B cell (primary cell): ENCODE measurements around the gene URAD. TPM values are rescaled to one million over a fixed set of nuclear protein-coding genes. Genes with fewer than 3 reads are reported as not detected.

Source experiments
- ATAC-seq: fragments of 200-7000 bp; cut with Tn5 transposase; one replicate; pipeline ENCODE4 v1.10.0; 2021; ENCODE audit warnings: low read depth, mild to moderate bottlenecking, moderate number of reproducible peaks, moderate library complexity
- CTCF ChIA-PET: fragments of 350-600 bp; sonication (Branson Sonifier 250); formaldehyde crosslinking; loops from one replicate; lab custom pipeline; 2021; ENCODE audit warnings: antibody characterized with exemption, inconsistent platforms; lab: Charles Lee
- POLR2A ChIA-PET: fragments of 350-600 bp; sonication (Branson Sonifier 250); formaldehyde crosslinking; loops from one replicate; lab custom pipeline; 2021; ENCODE audit warnings: antibody characterized with exemption; lab: Charles Lee
- DNase-seq: peaks from one replicate; pipeline ENCODE4 v3.0.0; 2013
- H2AFZ ChIP-seq: 2 replicates; pipeline ENCODE4 v1.6.1; 2012; ENCODE audit warnings: mild to moderate bottlenecking, low read depth, low read length; ENCODE audit not compliant: insufficient read depth, poor library complexity, severe bottlenecking
- H3K27ac ChIP-seq, 2 donors: 1 replicate in 1 of 2; 2 replicates in 1 of 2; pipeline ENCODE4 v1.5.1; 2012 to 2013; ENCODE audit warnings: low read length in 2 of 2, mild to moderate bottlenecking in 2 of 2, moderate library complexity in 1 of 2
- H3K27me3 ChIP-seq, 4 experiments: fragments of 200-600 bp in 1 of 4; sonication (generic) in 1 of 4; replicated peaks in 1 of 4; 1 replicate in 2 of 4; 2 replicates in 2 of 4; pipeline versions ENCODE4 v1.6.1 to v1.7.0; 2013 to 2016; ENCODE audit warnings: low read length in 3 of 4, mild to moderate bottlenecking in 2 of 4, mixed read lengths in 1 of 4, moderate library complexity in 1 of 4; ENCODE audit not compliant: insufficient read depth in 4 of 4, control insufficient read depth in 3 of 4; ENCODE audit errors: control extremely low read depth in 1 of 4
- H3K36me3 ChIP-seq, 2 experiments: replicated peaks in 1 of 2; 1 replicate in 1 of 2; 2 replicates in 1 of 2; pipeline versions ENCODE4 v1.6.1 to v1.7.1; 2013; ENCODE audit warnings: low read length in 1 of 2; ENCODE audit not compliant: insufficient read depth in 2 of 2, control insufficient read depth in 1 of 2; ENCODE audit errors: control extremely low read depth in 1 of 2, extremely low read depth in 1 of 2
- H3K4me1 ChIP-seq, 2 donors: fragments of 200-600 bp in 1 of 2; sonication (generic) in 1 of 2; 1 replicate in 1 of 2; 2 replicates in 1 of 2; pipeline versions ENCODE4 v1.5.1 to v1.6.1; 2013 to 2017; ENCODE audit warnings: low read length in 2 of 2; ENCODE audit not compliant: control insufficient read depth in 2 of 2, insufficient read depth in 2 of 2
- H3K4me2 ChIP-seq: replicated peaks from 2 replicates; pipeline ENCODE3; 2012; ENCODE audit warnings: mild to moderate bottlenecking, low read depth, low read length; ENCODE audit not compliant: poor library complexity, severe bottlenecking
- H3K4me3 ChIP-seq, 5 experiments: fragments of 200-600 bp in 1 of 5; sonication (generic) in 1 of 5; 1 replicate in 3 of 5; 2 replicates in 2 of 5; pipeline versions ENCODE4 v1.5.1 to v1.7.0; 2011 to 2016; ENCODE audit warnings: low read length in 4 of 5, mild to moderate bottlenecking in 4 of 5, low read depth in 2 of 5, control low read depth in 1 of 5, moderate library complexity in 1 of 5; ENCODE audit not compliant: insufficient read depth in 1 of 5; ENCODE audit errors: control extremely low read depth in 1 of 5, extremely low read depth in 1 of 5
- H3K79me2 ChIP-seq: fragments of 200-600 bp; sonication (generic); one replicate; pipeline ENCODE4 v1.6.0; 2016; ENCODE audit warnings: low read length; ENCODE audit not compliant: control insufficient read depth, insufficient read depth
- H3K9ac ChIP-seq: fragments of 200-600 bp; sonication (generic); 2 replicates; pipeline ENCODE4 v1.6.1; 2017; ENCODE audit warnings: mild to moderate bottlenecking, low read length, moderate library complexity
- H3K9me3 ChIP-seq, 3 donors: one replicate each; pipeline versions ENCODE4 v1.6.1 to v1.7.1; 2013; ENCODE audit warnings: low read length in 2 of 3; ENCODE audit not compliant: control insufficient read depth in 2 of 3, insufficient read depth in 1 of 3; ENCODE audit errors: control extremely low read depth in 1 of 3
- H4K20me1 ChIP-seq: 2 replicates; pipeline ENCODE4 v1.6.0; 2012; ENCODE audit warnings: mild to moderate bottlenecking, low read length; ENCODE audit not compliant: insufficient read depth, control insufficient read depth, poor library complexity, severe bottlenecking
- H3K27ac Mint-ChIP-seq: one replicate; pipeline ENCODE4 v1.8.0; 2021; ENCODE audit warnings: mixed read lengths
- H3K27me3 Mint-ChIP-seq: one replicate; pipeline ENCODE4 v1.8.0; 2021; ENCODE audit warnings: mixed read lengths
- H3K4me1 Mint-ChIP-seq: one replicate; pipeline ENCODE4 v1.8.0; 2021; ENCODE audit warnings: mixed read lengths
- H3K4me3 Mint-ChIP-seq: one replicate; pipeline ENCODE4 v1.8.0; 2021; ENCODE audit warnings: mixed read lengths
- H3K9me3 Mint-ChIP-seq: one replicate; pipeline ENCODE4 v1.8.0; 2022; ENCODE audit warnings: mixed read lengths; ENCODE audit not compliant: insufficient read depth
- CTCF ChIP-seq: fragments of 200-600 bp; IDR thresholded peaks from one replicate; pipeline ENCODE4 v1.8.0; 2022; ENCODE audit warnings: antibody characterized with exemption, mild to moderate bottlenecking
- EZH2 ChIP-seq: IDR thresholded peaks from 2 replicates; pipeline ENCODE4 v1.6.1; 2012; ENCODE audit warnings: borderline replicate concordance, low read depth, mild to moderate bottlenecking, moderate library complexity, low read length; ENCODE audit not compliant: insufficient read depth, poor library complexity, severe bottlenecking
- whole genome bisulfite sequencing: methylation state at CpG from one replicate; pipeline ENCODE4 v1.1.5; 2013; ENCODE audit warnings: missing lambda C conversion rate; ENCODE audit not compliant: insufficient coverage; 5-methylcytosine and 5-hydroxymethylcytosine counted together
- intact Hi-C: fragments of 100-400 bp; cut with micrococcal nuclease; formaldehyde crosslinking; loops from one replicate; pipeline ENCODE4 v1.10.0; 2022
- polyA plus RNA-seq: library from polyadenylated mRNA; depleted of rRNA; stranded (reverse); fragments of >200 nt; gene quantifications from 2 replicates; pipeline ENCODE4 v1.2.3, GENCODE V29; 2012
- total RNA-seq, 2 donors: library from RNA; stranded (reverse); fragments of 120-200 nt in 1 of 2; gene quantifications; 1 replicate in 1 of 2; 2 replicates in 1 of 2; pipeline versions ENCODE4 v1.2.3 to v1.2.4, GENCODE V29; 2013 to 2022

Gene URAD
- total and polyA plus RNA-seq, 2 donors (not counting 1 experiment from before 2014, with no cell fraction given), result not detected

GRCh38 chr13:27971236-27971645, 17.3 kb downstream of the URAD start:
- peaks cover 50 to 61% of the 10 kb centered on the region in 2 donors for H3K4me1 ChIP-seq
- intact Hi-C loops, result no loop called here
- peaks cover 0 to 54% (median 0%) of the 10 kb centered on the region in 3 donors for H3K9me3 ChIP-seq
- H3K4me2 ChIP-seq, result no peak overlapping the region
- ChIA-PET CTCF (interaction anchor here (1.2 kb wide), 1 partner anchor 9 kb away, joined by 3 read pairs; no protein-coding TSS in a partner anchor), POLR2A (no interaction called here)
- no peak for TF ChIP-seq CTCF
- no peak for TF ChIP-seq EZH2
- H3K9me3 Mint-ChIP-seq, result no peaks in the 10 kb centered on the region
- H3K79me2 ChIP-seq, result no peaks in the 10 kb centered on the region
- WGBS, result 40% methylated on average over 12 of the region's 13 CpGs
- no peaks in the 10 kb centered on the region for H3K36me3 ChIP-seq
- H3K4me3 Mint-ChIP-seq, result no peak overlapping the region
- no peak overlapping the region for H2AFZ ChIP-seq
- H3K27me3 Mint-ChIP-seq, result peaks cover 75% of the 10 kb centered on the region
- no peak for DNase-seq
- H3K27me3 ChIP-seq, result peaks cover 0 to 91% (median 66%) of the 10 kb centered on the region in 4 experiments
- no peak overlapping the region for H3K9ac ChIP-seq
- no peak overlapping the region for H3K27ac Mint-ChIP-seq
- no peak for ATAC-seq
- H4K20me1 ChIP-seq, result no peaks in the 10 kb centered on the region
- no peak overlapping the region for H3K4me3 ChIP-seq
- peaks cover 42% of the 10 kb centered on the region for H3K4me1 Mint-ChIP-seq
- no peak overlapping the region for H3K27ac ChIP-seq

GRCh38 chr13:27970382-27971235, 17.9 kb downstream of the URAD start:
- Histone ChIP-seq H3K9ac (no peak overlapping the region), H2AFZ (no peak overlapping the region), H3K4me1 (peaks cover 48 to 61% of the 10 kb centered on the region in 2 donors), H3K79me2 (no peaks in the 10 kb centered on the region), H3K4me2 (peak overlapping the region; percentile 22), H3K27me3 (peaks cover 0 to 91% (median 69%) of the 10 kb centered on the region in 4 experiments), H3K9me3 (peaks cover 0 to 55% (median 0%) of the 10 kb centered on the region in 3 donors), H3K27ac (no peak overlapping the region), H3K4me3 (no peak overlapping the region), H4K20me1 (no peaks in the 10 kb centered on the region), H3K36me3 (no peaks in the 10 kb centered on the region)
- H3K27me3 Mint-ChIP-seq, result peaks cover 76% of the 10 kb centered on the region
- CTCF ChIA-PET, result interaction anchor here (0.5 to 3.4 kb wide), 6 partner anchors 10 to 996 kb away, joined by 3 to 15 read pairs (median 3); no protein-coding TSS in a partner anchor
- intact Hi-C loops, result no loop called here
- peak; percentile 38 for DNase-seq
- H3K4me1 Mint-ChIP-seq, result peaks cover 39% of the 10 kb centered on the region
- POLR2A ChIA-PET, result no interaction called here
- ATAC-seq, result no peak
- WGBS, result 8% methylated on average over 46 of the region's 53 CpGs
- H3K9me3 Mint-ChIP-seq, result no peaks in the 10 kb centered on the region
- H3K27ac Mint-ChIP-seq, result no peak overlapping the region
- peak overlapping the region; percentile 8 for H3K4me3 Mint-ChIP-seq
- TF ChIP-seq CTCF, result no peak
- no peak for TF ChIP-seq EZH2
